Cardiac muscle cell (in vitro differentiated cells and primary cell): ENCODE results near the gene LRIG3. TPM values are rescaled to one million over a fixed set of nuclear protein-coding genes. Genes with fewer than 3 reads are reported as not detected.

Experiments used
- DNase-seq, 2 donors: peaks; one replicate each; pipeline versions ENCODE4 v3.0.0 to v3.0.0-alpha.2; 2010 to 2017; ENCODE audit warnings: low read depth in 1 of 2, low spot score in 1 of 2
- H3K27ac ChIP-seq: fragments of 200-600 bp; sonication (generic); 2 replicates; pipeline ENCODE4 v1.5.1; 2016
- H3K27me3 ChIP-seq: fragments of 200-600 bp; sonication (generic); 2 replicates; pipeline ENCODE4 v1.6.0; 2016; ENCODE audit warnings: control low read depth
- H3K36me3 ChIP-seq: fragments of 200-600 bp; sonication (generic); 2 replicates; pipeline ENCODE4 v1.5.1; 2016; ENCODE audit warnings: control low read depth
- H3K4me1 ChIP-seq: fragments of 200-600 bp; sonication (generic); 2 replicates; pipeline ENCODE4 v1.8.1; 2017; ENCODE audit warnings: low read depth, mild to moderate bottlenecking, mixed run types
- H3K4me3 ChIP-seq: fragments of 200-600 bp; sonication (generic); 2 replicates; pipeline ENCODE4 v1.5.1; 2016; ENCODE audit warnings: mild to moderate bottlenecking
- H3K9me3 ChIP-seq: fragments of 200-600 bp; sonication (generic); 2 replicates; pipeline ENCODE4 v1.5.1; 2017; ENCODE audit warnings: low read depth, mild to moderate bottlenecking, control low read depth
- CTCF ChIP-seq: IDR thresholded peaks from 2 replicates; pipeline ENCODE4 v1.5.1; 2012; ENCODE audit warnings: low read depth, mild to moderate bottlenecking, low read length
- polyA plus RNA-seq: library from polyadenylated mRNA; unstranded; fragments of >200 nt; fragmentation: Nextera tagmentation; extraction: Ambion mirVana; gene quantifications from 2 replicates; pipeline ENCODE4 v1.2.1, GENCODE V29; 2016
- total RNA-seq: library from RNA; depleted of rRNA; stranded (reverse); fragments of >200 nt; gene quantifications from 2 replicates; pipeline ENCODE4 v1.2.3, GENCODE V29; 2016

The LRIG3 gene
- total and polyA plus RNA-seq, 2 experiments from 2014 or later: 8.5 to 24.2 TPM

- Histone ChIP-seq H3K27me3 (peaks cover 15% of the 10 kb centered on the region), H3K9me3 (no peaks in the 10 kb centered on the region), H3K4me3 (no peak overlapping the region), H3K36me3 (no peaks in the 10 kb centered on the region), H3K4me1 (peaks cover 12% of the 10 kb centered on the region), H3K27ac (no peak overlapping the region)
- TF ChIP-seq CTCF: no peak
- DNase-seq: no peak
Measured at GRCh38 chr12:58930770-58931324, 10.5 kb upstream of the LRIG3 start.

GRCh38 chr12:58927120-58927519 is 6.8 kb upstream of the LRIG3 start:
- no peak for DNase-seq
- no peak for TF ChIP-seq CTCF
- peaks cover 15% of the 10 kb centered on the region for H3K27me3 ChIP-seq
- H3K4me1 ChIP-seq: peaks cover 19% of the 10 kb centered on the region
- H3K4me3 ChIP-seq: no peak overlapping the region
- H3K9me3 ChIP-seq: no peaks in the 10 kb centered on the region
- H3K36me3 ChIP-seq: no peaks in the 10 kb centered on the region
- H3K27ac ChIP-seq: no peak overlapping the region

- TF ChIP-seq CTCF: no peak
- Histone ChIP-seq H3K4me1 (peaks cover 19% of the 10 kb centered on the region), H3K4me3 (no peak overlapping the region), H3K27me3 (peaks cover 15% of the 10 kb centered on the region), H3K9me3 (no peaks in the 10 kb centered on the region), H3K36me3 (no peaks in the 10 kb centered on the region), H3K27ac (no peak overlapping the region)
- no peak for DNase-seq
Measured at GRCh38 chr12:58926586-58926985, 6.3 kb upstream of the LRIG3 start.

GRCh38 chr12:58925751-58926150 is 5.4 kb upstream of the LRIG3 start:
- H3K36me3 ChIP-seq: no peaks in the 10 kb centered on the region
- no peaks in the 10 kb centered on the region for H3K9me3 ChIP-seq
- H3K27ac ChIP-seq: no peak overlapping the region
- peaks cover 15% of the 10 kb centered on the region for H3K27me3 ChIP-seq
- no peak for DNase-seq
- H3K4me1 ChIP-seq: peaks cover 25% of the 10 kb centered on the region
- no peak for TF ChIP-seq CTCF
- H3K4me3 ChIP-seq: no peak overlapping the region

GRCh38 chr12:58925111-58925611 is 4.9 kb upstream of the LRIG3 start:
- Histone ChIP-seq H3K4me1 (peaks cover 26% of the 10 kb centered on the region), H3K9me3 (no peaks in the 10 kb centered on the region), H3K27me3 (peaks cover 15% of the 10 kb centered on the region), H3K27ac (no peak overlapping the region), H3K4me3 (no peak overlapping the region), H3K36me3 (no peaks in the 10 kb centered on the region)
- TF ChIP-seq CTCF: no peak
- DNase-seq: peak in 1 of 2 donors; percentile 69
